HEK293 (cell line): ENCODE results near the gene MASP2.

Source experiments
- CTCF ChIA-PET: fragments of 350-600 bp; formaldehyde crosslinking; extraction: SDS; loops from one replicate; lab custom pipeline; 2021; ENCODE audit warnings: antibody characterized with exemption; lab: Yijun Ruan, JAX
- POLR2A ChIA-PET: fragments of 300-600 bp; formaldehyde crosslinking; extraction: SDS; loops from one replicate; lab custom pipeline; 2020; ENCODE audit warnings: antibody characterized with exemption, inconsistent platforms; lab: Yijun Ruan, JAX
- H3K27ac ChIP-seq: fragments of 200-500 bp; sonication (Bioruptor generic); 2 replicates; pipeline ENCODE4 v1.5.1; 2014; ENCODE audit warnings: low read depth, low read length, control low read depth, inconsistent platforms; ENCODE audit errors: extremely low read depth
- H3K36me3 ChIP-seq, 2 experiments: fragments of 200-500 bp in 1 of 2; sonication (Bioruptor generic) in 1 of 2; 1 replicate in 1 of 2; 2 replicates in 1 of 2; pipeline ENCODE4 v1.5.1; 2014 to 2017; ENCODE audit warnings: inconsistent platforms in 2 of 2, low read length in 2 of 2; ENCODE audit not compliant: control insufficient read depth in 2 of 2, insufficient read depth in 1 of 2
- H3K4me1 ChIP-seq: fragments of 200-500 bp; sonication (Bioruptor generic); 2 replicates; pipeline ENCODE4 v1.5.1; 2014; ENCODE audit warnings: mild to moderate bottlenecking, low read length, inconsistent platforms; ENCODE audit not compliant: control insufficient read depth, insufficient read depth
- H3K4me3 ChIP-seq: 2 replicates; pipeline ENCODE4 v1.5.1; 2011; ENCODE audit warnings: low read depth, mild to moderate bottlenecking, control low read depth, low read length, moderate library complexity
- H3K9me3 ChIP-seq: fragments of 200-500 bp; sonication (Bioruptor generic); 2 replicates; pipeline ENCODE4 v1.5.1; 2014; ENCODE audit warnings: low read depth, low read length, inconsistent platforms; ENCODE audit not compliant: control insufficient read depth, insufficient read depth
- ZFP37 ChIP-seq: fragments of 450-650 bp; formaldehyde crosslinking; IDR thresholded peaks from 2 replicates; pipeline ENCODE4 v1.5.1; 2016; ENCODE audit warnings: missing biosample characterization, missing genetic modification characterization
- ZIC2 ChIP-seq: fragments of 450-650 bp; formaldehyde crosslinking; IDR thresholded peaks from 2 replicates; pipeline ENCODE4 v1.5.1; 2016; ENCODE audit warnings: missing biosample characterization, missing genetic modification characterization
- ZNF391 ChIP-seq: fragments of 450-650 bp; formaldehyde crosslinking; IDR thresholded peaks from 2 replicates; pipeline ENCODE4 v1.5.1; 2016; ENCODE audit warnings: low read depth, missing biosample characterization, missing genetic modification characterization, borderline replicate concordance
- ZNF473 ChIP-seq: fragments of 450-650 bp; formaldehyde crosslinking; IDR thresholded peaks from 2 replicates; pipeline ENCODE4 v1.5.1; 2017; ENCODE audit warnings: missing biosample characterization, missing genetic modification characterization
- ZNF558 ChIP-seq: fragments of 450-650 bp; formaldehyde crosslinking; IDR thresholded peaks from 2 replicates; pipeline ENCODE4 v1.5.1; 2016; ENCODE audit warnings: missing biosample characterization, missing genetic modification characterization
- ZNF626 ChIP-seq: fragments of 450-650 bp; sonication (Bioruptor Pico); formaldehyde crosslinking; IDR thresholded peaks from 2 replicates; pipeline ENCODE4 v1.5.1; 2018; ENCODE audit warnings: missing biosample characterization, missing genetic modification characterization, inconsistent platforms
- ZSCAN23 ChIP-seq: fragments of 450-650 bp; formaldehyde crosslinking; IDR thresholded peaks from 2 replicates; pipeline ENCODE4 v1.5.1; 2016; ENCODE audit warnings: missing biosample characterization, missing genetic modification characterization
- TF ChIP-seq, protein P1 (sequence below): fragments of 450-650 bp; formaldehyde crosslinking; IDR thresholded peaks from 2 replicates; pipeline ENCODE4 v1.5.1; 2016; ENCODE audit warnings: missing biosample characterization, missing genetic modification characterization
- TF ChIP-seq, protein P2 (sequence below): fragments of 450-650 bp; formaldehyde crosslinking; IDR thresholded peaks from 2 replicates; pipeline ENCODE4 v1.5.1; 2016; ENCODE audit warnings: missing biosample characterization, missing genetic modification characterization, borderline replicate concordance
- TF ChIP-seq, protein P3 (sequence below): fragments of 450-650 bp; formaldehyde crosslinking; IDR thresholded peaks from 2 replicates; pipeline ENCODE4 v1.5.1; 2016; ENCODE audit warnings: missing biosample characterization, missing genetic modification characterization

Gene MASP2

DNA sequence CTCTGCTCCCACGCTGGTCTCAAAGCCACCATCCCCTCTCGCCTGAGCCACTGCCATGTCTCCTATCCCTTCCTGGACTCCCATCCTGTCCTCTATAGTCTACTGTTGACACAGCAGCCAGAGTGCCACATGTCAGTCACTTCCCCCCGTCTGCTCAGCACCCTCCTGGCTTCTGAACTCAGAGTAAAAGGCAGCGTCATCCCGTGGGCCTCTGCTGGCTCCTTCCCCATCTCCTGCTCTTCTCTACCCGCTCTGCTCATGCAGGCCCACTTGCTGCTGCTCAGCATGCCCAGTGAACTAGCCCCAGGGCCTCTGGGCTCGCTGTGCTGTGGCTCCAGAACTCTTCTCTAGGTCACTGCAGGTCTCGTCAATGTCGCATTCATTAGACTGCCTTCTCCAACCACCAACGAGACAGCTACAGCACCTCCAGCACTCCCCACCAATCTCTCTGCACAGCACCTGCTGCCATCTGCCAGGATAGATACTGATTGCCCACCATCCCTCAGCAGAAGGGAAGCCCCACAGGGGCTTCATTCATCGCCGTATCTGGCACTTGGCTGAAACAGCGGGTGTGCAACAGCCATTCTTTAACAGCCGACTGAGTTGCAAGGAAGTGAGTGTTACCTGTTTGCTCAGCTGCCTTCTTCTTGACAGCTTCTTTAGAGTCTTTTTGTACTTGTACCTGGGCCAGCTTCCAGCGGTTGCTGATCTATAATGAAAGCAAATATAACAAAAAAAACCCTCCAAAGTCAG lies 24.6 kb upstream of the MASP2 start:
- H3K36me3 ChIP-seq: peaks cover 63 to 96% of the 10 kb centered on the region in 2 experiments
- CTCF ChIA-PET: no interaction called here
- no peaks in the 10 kb centered on the region for H3K9me3 ChIP-seq
- no peak overlapping the region for H3K27ac ChIP-seq
- no peaks in the 10 kb centered on the region for H3K4me1 ChIP-seq
- TF ChIP-seq ZIC2: peak; percentile 26; the same call in 1 of the 2 replicates
- no peak for TF ChIP-seq ZNF558 (tag by site-specific recombination)
- POLR2A ChIA-PET: interaction anchor here (0.9 to 3.2 kb wide), 2 partner anchors 9 to 11 kb away, joined by 4 to 12 read pairs; partner anchors contain the start of gene SRM
- H3K4me3 ChIP-seq: no peak overlapping the region

DNA sequence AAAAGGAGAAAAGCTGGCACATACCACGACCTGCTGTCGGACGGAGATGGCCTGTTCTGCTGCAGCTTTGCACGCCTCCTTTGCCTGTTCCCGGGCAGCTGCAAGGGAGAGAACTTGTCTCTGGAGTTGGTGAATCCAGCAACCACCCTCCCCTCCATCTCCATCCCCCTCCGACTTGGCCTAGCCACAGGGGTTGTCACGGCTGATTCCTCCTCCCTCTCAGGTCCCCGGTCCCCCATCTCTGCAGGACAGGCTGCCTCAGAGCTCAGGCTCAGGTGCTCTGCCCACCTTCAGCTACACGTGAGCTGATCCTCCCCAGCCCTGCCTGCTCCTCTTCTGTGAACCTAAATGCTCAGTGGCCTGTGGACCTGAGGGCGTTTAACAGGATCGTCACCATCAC lies 23.8 kb upstream of the MASP2 start:
- Histone ChIP-seq H3K4me1 (no peaks in the 10 kb centered on the region), H3K36me3 (peaks cover 67 to 96% of the 10 kb centered on the region in 2 experiments), H3K9me3 (no peaks in the 10 kb centered on the region), H3K4me3 (no peak overlapping the region), H3K27ac (no peak overlapping the region)
- TF ChIP-seq, protein P1, sequence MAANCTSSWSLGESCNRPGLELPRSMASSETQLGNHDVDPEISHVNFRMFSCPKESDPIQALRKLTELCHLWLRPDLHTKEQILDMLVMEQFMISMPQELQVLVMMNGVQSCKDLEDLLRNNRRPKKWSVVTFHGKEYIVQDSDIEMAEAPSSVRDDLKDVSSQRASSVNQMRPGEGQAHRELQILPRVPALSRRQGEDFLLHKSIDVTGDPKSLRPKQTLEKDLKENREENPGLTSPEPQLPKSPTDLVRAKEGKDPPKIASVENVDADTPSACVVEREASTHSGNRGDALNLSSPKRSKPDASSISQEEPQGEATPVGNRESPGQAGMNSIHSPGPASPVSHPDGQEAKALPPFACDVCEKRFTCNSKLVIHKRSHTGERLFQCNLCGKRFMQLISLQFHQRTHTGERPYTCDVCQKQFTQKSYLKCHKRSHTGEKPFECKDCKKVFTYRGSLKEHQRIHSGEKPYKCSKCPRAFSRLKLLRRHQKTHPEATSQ (tag by site-specific recombination): no peak
- TF ChIP-seq, protein P2, sequence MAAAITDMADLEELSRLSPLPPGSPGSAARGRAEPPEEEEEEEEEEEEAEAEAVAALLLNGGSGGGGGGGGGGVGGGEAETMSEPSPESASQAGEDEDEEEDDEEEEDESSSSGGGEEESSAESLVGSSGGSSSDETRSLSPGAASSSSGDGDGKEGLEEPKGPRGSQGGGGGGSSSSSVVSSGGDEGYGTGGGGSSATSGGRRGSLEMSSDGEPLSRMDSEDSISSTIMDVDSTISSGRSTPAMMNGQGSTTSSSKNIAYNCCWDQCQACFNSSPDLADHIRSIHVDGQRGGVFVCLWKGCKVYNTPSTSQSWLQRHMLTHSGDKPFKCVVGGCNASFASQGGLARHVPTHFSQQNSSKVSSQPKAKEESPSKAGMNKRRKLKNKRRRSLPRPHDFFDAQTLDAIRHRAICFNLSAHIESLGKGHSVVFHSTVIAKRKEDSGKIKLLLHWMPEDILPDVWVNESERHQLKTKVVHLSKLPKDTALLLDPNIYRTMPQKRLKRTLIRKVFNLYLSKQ (tag by site-specific recombination): no peak
- TF ChIP-seq ZNF473 (tag by site-specific recombination) (no peak), ZNF626 (tag by site-specific recombination) (no peak), ZSCAN23 (tag by site-specific recombination) (no peak), ZFP37 (tag by site-specific recombination) (no peak)
- TF ChIP-seq, protein P3, sequence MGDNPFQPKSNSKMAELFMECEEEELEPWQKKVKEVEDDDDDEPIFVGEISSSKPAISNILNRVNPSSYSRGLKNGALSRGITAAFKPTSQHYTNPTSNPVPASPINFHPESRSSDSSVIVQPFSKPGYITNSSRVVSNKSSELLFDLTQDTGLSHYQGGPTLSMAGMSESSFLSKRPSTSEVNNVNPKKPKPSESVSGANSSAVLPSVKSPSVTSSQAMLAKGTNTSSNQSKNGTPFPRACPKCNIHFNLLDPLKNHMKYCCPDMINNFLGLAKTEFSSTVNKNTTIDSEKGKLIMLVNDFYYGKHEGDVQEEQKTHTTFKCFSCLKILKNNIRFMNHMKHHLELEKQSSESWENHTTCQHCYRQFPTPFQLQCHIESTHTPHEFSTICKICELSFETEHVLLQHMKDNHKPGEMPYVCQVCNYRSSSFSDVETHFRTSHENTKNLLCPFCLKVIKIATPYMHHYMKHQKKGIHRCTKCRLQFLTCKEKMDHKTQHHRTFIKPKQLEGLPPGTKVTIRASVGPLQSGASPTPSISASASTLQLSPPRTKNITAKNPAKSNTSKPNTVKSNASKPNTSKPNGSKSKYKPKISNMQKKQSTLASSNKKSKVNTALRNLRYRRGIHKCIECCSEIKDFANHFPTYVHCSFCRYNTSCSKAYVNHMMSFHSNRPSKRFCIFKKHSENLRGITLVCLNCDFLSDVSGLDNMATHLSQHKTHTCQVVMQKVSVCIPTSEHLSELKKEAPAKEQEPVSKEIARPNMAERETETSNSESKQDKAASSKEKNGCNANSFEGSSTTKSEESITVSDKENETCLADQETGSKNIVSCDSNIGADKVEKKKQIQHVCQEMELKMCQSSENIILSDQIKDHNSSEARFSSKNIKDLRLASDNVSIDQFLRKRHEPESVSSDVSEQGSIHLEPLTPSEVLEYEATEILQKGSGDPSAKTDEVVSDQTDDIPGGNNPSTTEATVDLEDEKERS (tag by site-specific recombination): no peak
- ChIA-PET CTCF (interaction anchor here (1.1 kb wide), 1 partner anchor 158 kb away, joined by 3 read pairs; no protein-coding TSS in a partner anchor), POLR2A (interaction anchor here (0.6 to 3.2 kb wide), 5 partner anchors 10 to 580 kb away, joined by 3 to 12 read pairs (median 8); partner anchors contain the start of genes MTOR and SRM)

DNA sequence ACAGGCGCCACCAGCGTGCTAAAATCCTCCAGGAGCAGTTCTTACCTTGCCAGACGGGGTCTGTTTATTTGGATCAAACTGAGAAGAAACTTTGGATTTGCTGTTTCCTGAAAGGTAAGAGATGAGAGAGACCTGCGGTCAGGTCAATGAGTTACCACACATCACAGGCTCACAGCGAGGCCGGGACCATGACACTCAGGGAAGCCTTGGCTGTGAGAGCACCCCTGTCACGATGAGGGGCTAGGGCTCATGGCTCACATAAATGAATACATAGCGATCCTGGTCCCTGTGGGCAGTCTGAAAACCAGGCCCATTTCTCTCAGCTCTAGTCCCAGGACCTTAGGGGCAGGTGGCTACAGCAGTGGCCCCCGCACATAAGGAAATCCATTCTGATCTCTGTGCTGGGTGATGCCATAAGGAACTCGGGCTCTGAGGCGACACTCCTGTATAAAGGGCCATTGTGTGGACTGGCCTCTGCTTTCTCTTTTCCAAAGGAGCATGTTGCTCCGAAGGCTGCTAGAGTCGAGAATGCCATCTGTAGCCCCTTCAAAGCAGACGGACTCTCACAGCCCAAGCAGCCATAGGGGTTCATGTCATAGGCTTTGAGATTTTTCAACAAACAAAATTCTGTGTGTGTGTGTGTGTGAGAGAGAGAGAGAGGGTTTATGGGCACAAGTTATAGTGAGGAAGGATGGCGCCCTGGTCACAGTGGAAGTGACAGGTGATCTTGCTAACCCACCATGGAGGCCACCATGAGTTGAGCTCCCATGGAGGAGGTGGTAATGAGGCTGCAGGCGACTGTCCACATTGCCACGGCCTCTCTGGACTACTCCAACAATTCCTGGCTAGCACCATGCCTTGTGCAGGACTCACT lies 21.8 kb upstream of the MASP2 start:
- no peak overlapping the region for H3K4me3 ChIP-seq
- no peaks in the 10 kb centered on the region for H3K4me1 ChIP-seq
- H3K9me3 ChIP-seq: no peaks in the 10 kb centered on the region
- H3K27ac ChIP-seq: no peak overlapping the region
- peaks cover 56 to 95% of the 10 kb centered on the region in 2 experiments for H3K36me3 ChIP-seq
- POLR2A ChIA-PET: interaction anchor here (3.2 kb wide), 1 partner anchor 8 kb away, joined by 12 read pairs; the partner anchor contains the start of gene SRM
- no peak for TF ChIP-seq ZNF391
- CTCF ChIA-PET: no interaction called here
